Panc1 (cell line): Measurements from ENCODE around the gene ACTG1.

Experiments used
- POLR2AphosphoS5 ChIP-seq: IDR thresholded peaks from 2 replicates; pipeline ENCODE4 v1.6.1; 2012; ENCODE audit warnings: mild to moderate bottlenecking, low read depth, low read length, moderate library complexity
- SIN3A ChIP-seq: IDR thresholded peaks from 2 replicates; pipeline ENCODE4 v1.6.1; 2012; ENCODE audit warnings: low read depth, mild to moderate bottlenecking, low read length, moderate library complexity, borderline replicate concordance; ENCODE audit not compliant: insufficient read depth
- TCF7L2 ChIP-seq: IDR thresholded peaks from 2 replicates; pipeline ENCODE4 v1.6.1; 2011; ENCODE audit warnings: mild to moderate bottlenecking, low read depth, low read length, inconsistent platforms
- TF ChIP-seq, protein P1 (sequence below): fragments of 450-650 bp; IDR thresholded peaks from 2 replicates; pipeline ENCODE4 v1.5.1; 2017; ENCODE audit warnings: mild to moderate bottlenecking
- TF ChIP-seq, protein P2 (sequence below), 2 experiments: IDR thresholded peaks; 2 replicates each; pipeline ENCODE4 v1.6.1; 2011 to 2012; ENCODE audit warnings: low read depth in 2 of 2, control low read depth in 1 of 2, low read length in 1 of 2, mild to moderate bottlenecking in 1 of 2, moderate library complexity in 1 of 2; ENCODE audit not compliant: insufficient read depth in 1 of 2

DNA sequence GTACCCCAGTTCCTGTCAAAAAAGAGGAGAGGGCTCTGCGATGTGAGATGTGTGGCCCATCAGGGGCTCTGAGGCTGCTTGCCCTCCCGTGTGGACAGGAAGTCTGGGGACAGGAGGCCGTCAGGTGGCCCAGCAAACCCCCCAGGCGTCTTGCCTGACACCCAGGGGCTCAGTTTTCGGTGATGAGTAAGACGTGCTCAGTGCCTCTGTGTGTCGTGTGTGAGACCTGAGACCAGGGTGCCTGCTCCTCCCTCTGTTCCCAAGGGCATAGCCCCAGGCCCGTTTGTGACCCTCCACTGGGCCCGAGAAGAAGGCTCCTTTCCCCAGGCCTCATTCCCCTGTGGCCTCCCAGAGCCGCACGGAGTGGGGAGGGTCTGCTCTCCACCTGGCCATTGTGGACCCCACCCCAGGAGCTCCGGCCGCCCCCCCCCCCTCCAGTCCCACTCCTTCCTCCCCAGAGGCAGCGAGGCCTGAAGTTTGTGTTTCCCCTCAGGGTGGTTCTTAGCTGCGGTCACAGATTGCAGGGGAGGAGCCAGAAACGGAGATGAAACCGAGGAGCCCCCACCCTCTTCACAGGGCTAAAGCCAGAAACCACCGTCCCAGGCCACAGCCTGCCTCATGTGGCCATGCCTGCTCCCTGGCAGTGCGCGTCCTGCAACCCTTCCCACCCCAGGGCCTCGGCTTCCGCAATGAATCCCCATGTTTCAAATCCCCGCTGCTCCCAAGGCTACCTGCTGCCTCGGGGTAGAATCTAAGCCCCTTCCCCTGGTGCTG, 4.9 kb upstream of the ACTG1 start:
- peak; percentile 22 for TF ChIP-seq POLR2AphosphoS5
- TF ChIP-seq, protein P1, sequence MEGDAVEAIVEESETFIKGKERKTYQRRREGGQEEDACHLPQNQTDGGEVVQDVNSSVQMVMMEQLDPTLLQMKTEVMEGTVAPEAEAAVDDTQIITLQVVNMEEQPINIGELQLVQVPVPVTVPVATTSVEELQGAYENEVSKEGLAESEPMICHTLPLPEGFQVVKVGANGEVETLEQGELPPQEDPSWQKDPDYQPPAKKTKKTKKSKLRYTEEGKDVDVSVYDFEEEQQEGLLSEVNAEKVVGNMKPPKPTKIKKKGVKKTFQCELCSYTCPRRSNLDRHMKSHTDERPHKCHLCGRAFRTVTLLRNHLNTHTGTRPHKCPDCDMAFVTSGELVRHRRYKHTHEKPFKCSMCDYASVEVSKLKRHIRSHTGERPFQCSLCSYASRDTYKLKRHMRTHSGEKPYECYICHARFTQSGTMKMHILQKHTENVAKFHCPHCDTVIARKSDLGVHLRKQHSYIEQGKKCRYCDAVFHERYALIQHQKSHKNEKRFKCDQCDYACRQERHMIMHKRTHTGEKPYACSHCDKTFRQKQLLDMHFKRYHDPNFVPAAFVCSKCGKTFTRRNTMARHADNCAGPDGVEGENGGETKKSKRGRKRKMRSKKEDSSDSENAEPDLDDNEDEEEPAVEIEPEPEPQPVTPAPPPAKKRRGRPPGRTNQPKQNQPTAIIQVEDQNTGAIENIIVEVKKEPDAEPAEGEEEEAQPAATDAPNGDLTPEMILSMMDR, result no peak
- 0 out of 2 replicates have a peak, but pooled peaks have one; percentile 17 for TF ChIP-seq SIN3A
- TF ChIP-seq TCF7L2, result no peak
- TF ChIP-seq, protein P2, sequence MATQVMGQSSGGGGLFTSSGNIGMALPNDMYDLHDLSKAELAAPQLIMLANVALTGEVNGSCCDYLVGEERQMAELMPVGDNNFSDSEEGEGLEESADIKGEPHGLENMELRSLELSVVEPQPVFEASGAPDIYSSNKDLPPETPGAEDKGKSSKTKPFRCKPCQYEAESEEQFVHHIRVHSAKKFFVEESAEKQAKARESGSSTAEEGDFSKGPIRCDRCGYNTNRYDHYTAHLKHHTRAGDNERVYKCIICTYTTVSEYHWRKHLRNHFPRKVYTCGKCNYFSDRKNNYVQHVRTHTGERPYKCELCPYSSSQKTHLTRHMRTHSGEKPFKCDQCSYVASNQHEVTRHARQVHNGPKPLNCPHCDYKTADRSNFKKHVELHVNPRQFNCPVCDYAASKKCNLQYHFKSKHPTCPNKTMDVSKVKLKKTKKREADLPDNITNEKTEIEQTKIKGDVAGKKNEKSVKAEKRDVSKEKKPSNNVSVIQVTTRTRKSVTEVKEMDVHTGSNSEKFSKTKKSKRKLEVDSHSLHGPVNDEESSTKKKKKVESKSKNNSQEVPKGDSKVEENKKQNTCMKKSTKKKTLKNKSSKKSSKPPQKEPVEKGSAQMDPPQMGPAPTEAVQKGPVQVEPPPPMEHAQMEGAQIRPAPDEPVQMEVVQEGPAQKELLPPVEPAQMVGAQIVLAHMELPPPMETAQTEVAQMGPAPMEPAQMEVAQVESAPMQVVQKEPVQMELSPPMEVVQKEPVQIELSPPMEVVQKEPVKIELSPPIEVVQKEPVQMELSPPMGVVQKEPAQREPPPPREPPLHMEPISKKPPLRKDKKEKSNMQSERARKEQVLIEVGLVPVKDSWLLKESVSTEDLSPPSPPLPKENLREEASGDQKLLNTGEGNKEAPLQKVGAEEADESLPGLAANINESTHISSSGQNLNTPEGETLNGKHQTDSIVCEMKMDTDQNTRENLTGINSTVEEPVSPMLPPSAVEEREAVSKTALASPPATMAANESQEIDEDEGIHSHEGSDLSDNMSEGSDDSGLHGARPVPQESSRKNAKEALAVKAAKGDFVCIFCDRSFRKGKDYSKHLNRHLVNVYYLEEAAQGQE (IDR thresholded peaks at IDR 0.05; ENCODE audit: insufficient read depth in 1 of 2, low read depth in 2 of 2, low read length in 1 of 2), result no peak
